Fibroblast of villous mesenchyme (primary cell): Measurements from ENCODE around the gene S100A2. TPM values are rescaled to one million over a fixed set of nuclear protein-coding genes. Genes with fewer than 3 reads are reported as not detected.
A peak's percentile ranks its signal among the peaks of the same experiment; 100 is the strongest.

Source experiments
- DNase-seq: peaks from one replicate; pipeline ENCODE4 v3.0.0-alpha.2; 2010; ENCODE audit warnings: low read depth
- H3K4me3 ChIP-seq: 2 replicates; pipeline ENCODE4 v1.5.1; 2011; ENCODE audit warnings: low read depth, mild to moderate bottlenecking, low read length
- CTCF ChIP-seq: IDR thresholded peaks from 2 replicates; pipeline ENCODE4 v1.5.1; 2012; ENCODE audit warnings: low read depth, mild to moderate bottlenecking, low read length; ENCODE audit not compliant: insufficient read depth
- total RNA-seq: library from RNA; depleted of rRNA; stranded (reverse); fragments of >200 nt; gene quantifications from 2 replicates; pipeline ENCODE4 v1.2.3, GENCODE V29; 2012

The S100A2 gene
- total RNA-seq, 1 donor = 2.2 TPM

- TF ChIP-seq CTCF = no peak
- peak; percentile 90 for DNase-seq
- H3K4me3 ChIP-seq = peak overlapping the region; percentile 86
These were observed 29.5 kb downstream of the S100A2 start for GRCh38 chr1:153536012-153536670.

GRCh38 chr1:153535242-153536011 is 30.2 kb downstream of the S100A2 start, which contains the start of gene S100A6:
Gene S100A6, minus strand, starts transcription at chr1:153535991. Its CDS starts 652 bp downstream, at chr1:153535339.
- no peak for TF ChIP-seq CTCF
- peak; percentile 50 for DNase-seq
- peak within 1 kb of the TSS; percentile 86 for H3K4me3 ChIP-seq

GRCh38 chr1:153534925-153535241 is 30.8 kb downstream of the S100A2 start:
- DNase-seq = no peak
- no peak for TF ChIP-seq CTCF
- peak overlapping the region; percentile 86 for H3K4me3 ChIP-seq

- TF ChIP-seq CTCF = no peak
- H3K4me3 ChIP-seq = peak overlapping the region; percentile 86
- DNase-seq = peak; percentile 50
These were observed 31.3 kb downstream of the S100A2 start for GRCh38 chr1:153534226-153534924.

- peak overlapping the region; percentile 86 for H3K4me3 ChIP-seq
- peak; percentile 90 for DNase-seq
- TF ChIP-seq CTCF = no peak
These were observed 31.9 kb downstream of the S100A2 start for GRCh38 chr1:153533689-153534201.

GRCh38 chr1:153532769-153533599 is 32.7 kb downstream of the S100A2 start:
- peak; percentile 96 for TF ChIP-seq CTCF
- H3K4me3 ChIP-seq = peak overlapping the region; percentile 86
- DNase-seq = peak; percentile 93
